Stimulated activated CD4-positive, alpha-beta T cell treated with anti-CD3 and anti-CD28 coated beads, Interleukin-1b, Interleukin-23, amount 100 ng/mL, for 4 hours (primary cell): ENCODE data around the gene CDH4.

ENCODE experiments used
- DNase-seq, 2 donors: peaks; one replicate each; pipeline ENCODE4 v3.0.0-alpha.2; 2020; ENCODE audit warnings: low read depth in 2 of 2

The CDH4 gene

GRCh38 chr20:61355585-61355984 lies 103.5 kb downstream of the CDH4 start:
- DNase-seq, result no peak

GRCh38 chr20:61356196-61356595 lies 104.1 kb downstream of the CDH4 start:
- DNase-seq, result no peak

- no peak for DNase-seq
Observed at GRCh38 chr20:61357119-61357518, 105.1 kb downstream of the CDH4 start.

- DNase-seq, result no peak
Observed at GRCh38 chr20:61359254-61359653, 107.2 kb downstream of the CDH4 start.

- no peak for DNase-seq
Observed at GRCh38 chr20:61360296-61360695, 108.2 kb downstream of the CDH4 start.

- no peak for DNase-seq
Observed at GRCh38 chr20:61360940-61361339, 108.9 kb downstream of the CDH4 start.

GRCh38 chr20:61361501-61361900 lies 109.4 kb downstream of the CDH4 start:
- no peak for DNase-seq

- no peak for DNase-seq
Observed at GRCh38 chr20:61364147-61364546, 112.1 kb downstream of the CDH4 start.

GRCh38 chr20:61366914-61367313 lies 114.9 kb downstream of the CDH4 start:
- DNase-seq, result no peak

- no peak for DNase-seq
Observed at GRCh38 chr20:61369731-61370520, 117.9 kb downstream of the CDH4 start.

GRCh38 chr20:61370841-61371303 lies 118.8 kb downstream of the CDH4 start:
- DNase-seq, result no peak

- DNase-seq, result no peak
Observed at GRCh38 chr20:61371501-61372136, 119.6 kb downstream of the CDH4 start.

- DNase-seq, result no peak
Observed at GRCh38 chr20:61372137-61373054, 120.3 kb downstream of the CDH4 start.

GRCh38 chr20:61373055-61373399 lies 121.0 kb downstream of the CDH4 start:
- DNase-seq, result no peak

GRCh38 chr20:61373956-61374545 lies 122.0 kb downstream of the CDH4 start:
- no peak for DNase-seq

- no peak for DNase-seq
Observed at GRCh38 chr20:61376541-61377240, 124.6 kb downstream of the CDH4 start.

- no peak for DNase-seq
Observed at GRCh38 chr20:61378694-61379355, 126.8 kb downstream of the CDH4 start.

GRCh38 chr20:61379898-61380544 lies 128.0 kb downstream of the CDH4 start:
- DNase-seq, result no peak

GRCh38 chr20:61380545-61380915 lies 128.5 kb downstream of the CDH4 start:
- DNase-seq, result no peak

- DNase-seq, result no peak
Observed at GRCh38 chr20:61382194-61382593, 130.1 kb downstream of the CDH4 start.
